ENCODE data around the gene TMEM114. TPM values are rescaled to one million over a fixed set of nuclear protein-coding genes. Genes with fewer than 3 reads are reported as not detected.

The TMEM114 gene
- total RNA-seq, 1 donor from 2014 or later = not detected

GRCh38 chr16:8547762-8548161 is 42.5 kb downstream of the TMEM114 start:
- intact Hi-C loops (cut with micrococcal nuclease) = no loop called here
- no peak for DNase-seq (ENCODE audit: low spot score)
- H3K27me3 Mint-ChIP-seq (ENCODE audit: insufficient read depth) = peaks cover 4% of the 10 kb centered on the region
- H3K4me1 Mint-ChIP-seq (ENCODE audit: low read depth) = no peaks in the 10 kb centered on the region
- H3K36me3 Mint-ChIP-seq (ENCODE audit: low read depth) = no peaks in the 10 kb centered on the region
- H3K4me3 Mint-ChIP-seq = no peak overlapping the region
- no peaks in the 10 kb centered on the region for H3K9me3 Mint-ChIP-seq
- H3K27ac Mint-ChIP-seq = no peak overlapping the region

GRCh38 chr16:8544406-8544805 is 45.9 kb downstream of the TMEM114 start:
- H3K4me1 Mint-ChIP-seq (ENCODE audit: low read depth) = no peaks in the 10 kb centered on the region
- no peaks in the 10 kb centered on the region for H3K36me3 Mint-ChIP-seq (ENCODE audit: low read depth)
- H3K9me3 Mint-ChIP-seq = no peaks in the 10 kb centered on the region
- no peak for DNase-seq (ENCODE audit: low spot score)
- peaks cover 4% of the 10 kb centered on the region for H3K27me3 Mint-ChIP-seq (ENCODE audit: insufficient read depth)
- H3K4me3 Mint-ChIP-seq = no peak overlapping the region
- intact Hi-C loops (cut with micrococcal nuclease) = no loop called here
- no peak overlapping the region for H3K27ac Mint-ChIP-seq

- Mint-ChIP-seq H3K9me3 (no peaks in the 10 kb centered on the region), H3K27ac (no peak overlapping the region), H3K27me3 (ENCODE audit: insufficient read depth) (peaks cover 4% of the 10 kb centered on the region), H3K4me3 (no peak overlapping the region), H3K36me3 (ENCODE audit: low read depth) (no peaks in the 10 kb centered on the region), H3K4me1 (ENCODE audit: low read depth) (no peaks in the 10 kb centered on the region)
- no peak for DNase-seq (ENCODE audit: low spot score)
- intact Hi-C loops (cut with micrococcal nuclease) = no loop called here
These were observed 47.1 kb downstream of the TMEM114 start for GRCh38 chr16:8543258-8543657.

- H3K36me3 Mint-ChIP-seq (ENCODE audit: low read depth) = no peaks in the 10 kb centered on the region
- H3K27me3 Mint-ChIP-seq (ENCODE audit: insufficient read depth) = peaks cover 4% of the 10 kb centered on the region
- no peaks in the 10 kb centered on the region for H3K4me1 Mint-ChIP-seq (ENCODE audit: low read depth)
- H3K4me3 Mint-ChIP-seq = no peak overlapping the region
- intact Hi-C loops (cut with micrococcal nuclease) = no loop called here
- no peak for DNase-seq (ENCODE audit: low spot score)
- H3K9me3 Mint-ChIP-seq = no peaks in the 10 kb centered on the region
- no peak overlapping the region for H3K27ac Mint-ChIP-seq
These were observed 47.9 kb downstream of the TMEM114 start for GRCh38 chr16:8542393-8542792.

DNA sequence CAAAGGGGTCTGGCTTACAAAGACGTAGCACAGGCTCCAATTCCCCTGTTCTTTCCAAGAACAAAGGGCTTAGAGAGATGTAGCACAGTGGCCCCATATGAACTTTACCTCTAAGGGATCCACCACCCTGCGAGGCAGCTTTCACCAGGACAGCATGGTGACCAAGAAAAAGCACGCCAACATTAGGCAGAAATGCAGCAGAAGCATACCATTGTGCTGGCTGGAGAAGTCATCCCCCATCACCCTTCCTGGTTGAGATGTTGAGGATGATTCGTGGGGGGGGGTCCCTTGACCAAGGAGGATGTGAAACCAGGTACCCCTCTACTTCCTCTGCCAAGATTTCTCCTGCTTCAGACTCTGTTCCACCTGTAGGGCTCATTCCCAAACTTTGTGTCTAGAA is 48.4 kb downstream of the TMEM114 start:
- H3K4me3 Mint-ChIP-seq = no peak overlapping the region
- no peaks in the 10 kb centered on the region for H3K4me1 Mint-ChIP-seq (ENCODE audit: low read depth)
- DNase-seq (ENCODE audit: low spot score) = no peak
- no peaks in the 10 kb centered on the region for H3K9me3 Mint-ChIP-seq
- H3K27me3 Mint-ChIP-seq (ENCODE audit: insufficient read depth) = peaks cover 4% of the 10 kb centered on the region
- no peak overlapping the region for H3K27ac Mint-ChIP-seq
- intact Hi-C loops (cut with micrococcal nuclease) = no loop called here
- no peaks in the 10 kb centered on the region for H3K36me3 Mint-ChIP-seq (ENCODE audit: low read depth)

DNA sequence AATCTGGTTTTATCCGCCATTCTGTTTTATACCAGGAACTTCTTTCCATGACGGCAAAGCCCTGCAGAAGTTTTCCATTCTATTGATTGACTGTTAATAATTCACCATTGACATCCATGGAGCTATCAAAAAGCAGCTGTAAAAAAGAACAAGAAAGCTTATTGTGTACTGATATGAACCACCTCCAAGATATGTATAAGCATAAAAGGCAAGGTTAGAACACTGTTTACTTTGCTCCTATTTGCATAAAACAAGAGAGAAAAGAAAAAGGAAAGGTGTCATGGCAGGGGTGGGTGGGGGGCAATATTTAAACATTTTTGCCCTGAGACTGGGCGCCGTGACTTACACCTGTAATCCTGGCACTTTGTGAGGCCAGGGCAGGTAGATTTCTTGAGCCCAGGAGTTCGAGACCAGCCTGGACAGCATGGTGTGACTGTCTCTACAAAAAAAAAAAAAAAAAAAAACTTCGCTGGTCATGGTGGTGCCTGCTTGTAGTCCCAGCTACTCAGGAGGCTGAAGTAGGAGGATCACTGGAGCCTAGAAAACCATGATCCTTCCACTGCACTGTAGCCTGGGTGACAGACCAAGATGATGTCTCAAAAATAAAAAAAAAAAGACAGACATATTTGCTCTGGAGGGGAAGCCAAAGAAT is 52.5 kb downstream of the TMEM114 start:
- H3K4me1 Mint-ChIP-seq (ENCODE audit: low read depth) = no peaks in the 10 kb centered on the region
- no peak for DNase-seq (ENCODE audit: low spot score)
- H3K27me3 Mint-ChIP-seq (ENCODE audit: insufficient read depth) = no peaks in the 10 kb centered on the region
- intact Hi-C loops (cut with micrococcal nuclease) = no loop called here
- H3K9me3 Mint-ChIP-seq = no peaks in the 10 kb centered on the region
- H3K27ac Mint-ChIP-seq = no peak overlapping the region
- H3K4me3 Mint-ChIP-seq = no peak overlapping the region
- no peaks in the 10 kb centered on the region for H3K36me3 Mint-ChIP-seq (ENCODE audit: low read depth)

DNA sequence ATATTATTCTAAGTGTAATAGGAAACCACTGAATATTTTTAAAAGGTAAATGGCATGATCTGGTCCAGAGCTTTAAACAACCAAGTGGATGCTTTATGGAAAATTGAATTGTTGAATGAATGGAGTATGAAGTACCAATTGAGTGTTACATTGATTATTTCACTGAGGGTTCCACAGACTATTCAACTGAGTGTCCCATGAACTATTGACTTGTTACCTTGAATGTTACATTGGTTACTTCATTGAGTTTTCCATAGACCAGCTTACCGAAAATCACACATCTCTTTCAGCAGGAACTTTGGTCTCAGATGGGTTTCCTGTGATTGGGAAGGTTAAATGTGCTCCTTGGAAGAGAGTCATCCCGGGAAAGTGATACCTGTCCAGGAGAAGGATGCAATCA is 56.8 kb downstream of the TMEM114 start:
- Mint-ChIP-seq H3K36me3 (ENCODE audit: low read depth) (no peaks in the 10 kb centered on the region), H3K4me3 (no peak overlapping the region), H3K27ac (no peak overlapping the region), H3K9me3 (no peaks in the 10 kb centered on the region), H3K27me3 (ENCODE audit: insufficient read depth) (no peaks in the 10 kb centered on the region), H3K4me1 (ENCODE audit: low read depth) (no peaks in the 10 kb centered on the region)
- intact Hi-C loops (cut with micrococcal nuclease) = no loop called here
- no peak for DNase-seq (ENCODE audit: low spot score)

DNA sequence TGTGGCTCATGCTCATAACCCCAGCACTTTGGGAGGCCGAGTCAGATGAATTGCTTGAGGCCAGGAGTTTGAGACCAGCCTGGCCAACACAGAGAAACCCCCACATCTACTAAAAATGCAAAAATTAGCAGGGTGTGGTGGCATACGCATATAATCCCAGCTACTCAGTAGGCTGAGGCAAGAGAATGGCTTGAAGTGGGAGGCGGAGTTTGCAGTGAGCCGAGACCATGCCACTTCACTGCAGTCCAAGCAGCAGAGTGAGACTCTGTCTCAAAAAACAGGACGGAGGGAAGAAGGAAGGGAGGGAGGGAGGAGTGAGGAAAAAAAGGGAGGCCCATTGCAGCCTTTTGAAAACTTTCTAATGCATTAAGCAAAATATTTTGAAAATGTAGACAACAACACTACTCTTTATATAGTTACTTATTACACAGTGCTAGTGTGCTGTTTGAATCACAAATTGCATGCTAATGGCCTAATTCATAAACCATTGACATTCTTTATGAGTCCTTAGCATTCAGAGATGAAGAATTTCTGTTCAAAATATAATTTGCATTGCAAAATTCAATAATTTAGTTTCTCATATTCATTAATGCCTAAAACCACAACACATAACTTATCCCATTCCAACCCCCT is 59.4 kb downstream of the TMEM114 start:
- no peaks in the 10 kb centered on the region for H3K4me1 Mint-ChIP-seq (ENCODE audit: low read depth)
- no peak for DNase-seq (ENCODE audit: low spot score)
- no peaks in the 10 kb centered on the region for H3K9me3 Mint-ChIP-seq
- H3K36me3 Mint-ChIP-seq (ENCODE audit: low read depth) = no peaks in the 10 kb centered on the region
- intact Hi-C loops (cut with micrococcal nuclease) = no loop called here
- H3K27me3 Mint-ChIP-seq (ENCODE audit: insufficient read depth) = no peaks in the 10 kb centered on the region
- H3K27ac Mint-ChIP-seq = no peak overlapping the region
- no peak overlapping the region for H3K4me3 Mint-ChIP-seq

- Mint-ChIP-seq H3K36me3 (ENCODE audit: low read depth) (no peaks in the 10 kb centered on the region), H3K27ac (no peak overlapping the region), H3K27me3 (ENCODE audit: insufficient read depth) (no peaks in the 10 kb centered on the region), H3K4me1 (ENCODE audit: low read depth) (no peaks in the 10 kb centered on the region), H3K4me3 (no peak overlapping the region), H3K9me3 (no peaks in the 10 kb centered on the region)
- intact Hi-C loops (cut with micrococcal nuclease) = no loop called here
- DNase-seq (ENCODE audit: low spot score) = no peak
These were observed 61.8 kb downstream of the TMEM114 start for GRCh38 chr16:8528471-8528870.

DNA sequence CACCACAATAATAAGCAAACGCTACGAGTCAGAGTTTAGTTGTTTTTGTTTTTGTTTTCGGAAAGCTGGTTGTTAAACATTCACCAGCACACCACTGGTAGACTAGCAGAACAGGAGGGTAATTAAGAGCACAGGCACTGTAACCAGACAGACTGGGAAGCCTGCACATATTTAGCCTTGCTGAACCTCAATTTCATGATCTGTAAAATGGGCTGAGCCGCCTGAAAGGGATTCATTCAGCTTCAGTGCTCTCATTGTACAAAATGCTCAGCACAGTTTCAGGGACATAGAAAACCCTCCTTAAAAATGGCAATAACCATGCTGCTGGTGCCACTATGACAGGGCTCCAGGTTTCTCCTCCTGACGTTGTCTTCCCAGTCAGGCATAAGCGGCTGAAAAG is 66.4 kb downstream of the TMEM114 start:
- no peaks in the 10 kb centered on the region for H3K4me1 Mint-ChIP-seq (ENCODE audit: low read depth)
- no peak for DNase-seq (ENCODE audit: low spot score)
- H3K27ac Mint-ChIP-seq = no peak overlapping the region
- H3K9me3 Mint-ChIP-seq = no peaks in the 10 kb centered on the region
- no peaks in the 10 kb centered on the region for H3K36me3 Mint-ChIP-seq (ENCODE audit: low read depth)
- H3K4me3 Mint-ChIP-seq = no peak overlapping the region
- H3K27me3 Mint-ChIP-seq (ENCODE audit: insufficient read depth) = no peaks in the 10 kb centered on the region
- intact Hi-C loops (cut with micrococcal nuclease) = no loop called here

DNA sequence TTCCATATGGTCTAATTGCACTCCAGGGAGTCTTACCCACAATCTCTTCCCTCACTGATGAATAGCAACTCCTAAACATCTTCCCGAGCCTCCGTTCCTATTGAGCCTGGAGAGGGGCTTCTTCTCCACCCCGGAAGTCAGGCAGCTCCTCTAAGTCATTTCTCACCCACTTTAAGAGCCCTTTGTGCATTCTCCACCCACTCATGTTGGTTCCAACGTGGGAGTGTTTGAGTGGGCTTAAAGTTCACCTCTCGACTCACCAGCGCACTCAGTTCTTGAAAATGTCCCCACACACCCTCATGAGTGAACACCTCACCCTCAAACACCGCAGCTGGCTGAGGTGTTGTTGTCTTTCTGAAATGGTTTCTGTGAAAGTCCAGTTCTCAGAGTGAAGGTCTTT is 67.6 kb downstream of the TMEM114 start:
- intact Hi-C loops (cut with micrococcal nuclease) = no loop called here
- no peaks in the 10 kb centered on the region for H3K9me3 Mint-ChIP-seq
- H3K36me3 Mint-ChIP-seq (ENCODE audit: low read depth) = no peaks in the 10 kb centered on the region
- DNase-seq (ENCODE audit: low spot score) = no peak
- no peaks in the 10 kb centered on the region for H3K27me3 Mint-ChIP-seq (ENCODE audit: insufficient read depth)
- H3K4me3 Mint-ChIP-seq = no peak overlapping the region
- no peak overlapping the region for H3K27ac Mint-ChIP-seq
- H3K4me1 Mint-ChIP-seq (ENCODE audit: low read depth) = no peaks in the 10 kb centered on the region

GRCh38 chr16:8519643-8520042 is 70.7 kb downstream of the TMEM114 start:
- Mint-ChIP-seq H3K9me3 (no peaks in the 10 kb centered on the region), H3K36me3 (ENCODE audit: low read depth) (no peaks in the 10 kb centered on the region), H3K4me1 (ENCODE audit: low read depth) (no peaks in the 10 kb centered on the region), H3K4me3 (no peak overlapping the region), H3K27ac (no peak overlapping the region), H3K27me3 (ENCODE audit: insufficient read depth) (no peaks in the 10 kb centered on the region)
- intact Hi-C loops (cut with micrococcal nuclease) = no loop called here
- no peak for DNase-seq (ENCODE audit: low spot score)

Measured in activated T-helper 1 cell treated with anti-CD3 and anti-CD28 coated beads, Interleukin-12 subunit alpha, Interleukin-12 subunit beta, Interleukin-2, Interleukin-4 antibody, amounts not matched to agents 30 ng/mL and 10 ng/mL and 1 ng/mL, durations not matched to agents 14 hours and 24 hours and 36 hours (primary cell).